ENCODE results near the gene PROB1.
"Not testable (repeated sequence)": the region's sequence is repeated elsewhere in the genome, so short reads cannot be mapped to it uniquely, and the experiment has no call there.

Gene PROB1

DNA sequence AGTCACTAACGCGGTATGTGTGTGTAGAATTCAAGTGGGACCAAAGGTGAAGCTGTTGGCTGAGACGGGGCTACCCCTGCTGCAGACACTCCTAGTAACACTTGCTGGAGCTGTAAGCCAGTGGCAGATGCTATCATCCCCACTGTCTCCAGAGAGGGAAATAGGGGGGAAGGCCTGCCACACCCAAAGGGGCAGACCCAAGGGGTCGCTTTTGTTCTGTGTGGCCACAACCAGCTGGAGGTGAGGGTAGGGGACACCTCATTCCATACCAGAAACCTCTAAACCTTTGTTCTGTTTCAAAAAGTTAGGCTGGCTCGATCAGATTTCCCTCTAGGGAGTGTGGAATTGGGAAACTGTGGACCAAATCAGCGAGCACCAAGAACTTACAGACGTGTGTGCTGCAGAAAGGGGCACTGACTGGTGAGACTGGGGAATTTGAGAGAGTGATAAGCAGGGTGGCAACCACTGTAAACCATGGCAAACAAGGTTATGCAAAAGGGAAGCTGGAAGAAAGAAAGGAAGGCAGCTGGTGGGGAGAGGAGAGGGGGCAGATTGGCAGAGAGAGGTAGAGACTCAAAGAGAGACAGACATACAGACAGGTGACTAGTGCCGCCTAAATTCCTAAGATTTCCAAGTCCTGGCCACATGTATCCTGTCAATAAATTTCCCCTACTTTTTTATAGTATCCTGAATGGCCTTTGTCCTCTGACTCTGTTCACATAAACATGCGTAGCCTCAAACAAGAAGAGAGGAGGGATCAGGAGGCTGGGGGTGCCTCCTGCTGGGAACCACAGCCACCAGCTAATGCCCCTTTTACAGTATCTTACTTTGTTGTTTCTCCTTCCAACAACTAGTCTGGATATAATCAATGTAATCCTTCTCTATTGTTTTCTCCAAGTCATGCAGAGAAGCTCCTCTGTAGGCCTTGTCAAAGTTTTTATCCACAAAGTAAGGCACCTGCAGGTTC lies 24.6 kb upstream of the PROB1 start:
- Mint-ChIP-seq H3K27ac (no peak overlapping the region), H3K27me3 (no peaks in the 10 kb centered on the region), H3K4me3 (no peak overlapping the region), H3K4me1 (peaks cover 47% of the 10 kb centered on the region), H3K9me3 (no peaks in the 10 kb centered on the region), H3K36me3 (peaks cover 24% of the 10 kb centered on the region)
- CTCF ChIA-PET: interaction anchor here (0.6 to 9.6 kb wide), 19 partner anchors 9 to 346 kb away, joined by 3 to 436 read pairs (median 4); partner anchors contain the start of genes DNAJC18 and STING1
- peak; percentile 7 for DNase-seq

DNA sequence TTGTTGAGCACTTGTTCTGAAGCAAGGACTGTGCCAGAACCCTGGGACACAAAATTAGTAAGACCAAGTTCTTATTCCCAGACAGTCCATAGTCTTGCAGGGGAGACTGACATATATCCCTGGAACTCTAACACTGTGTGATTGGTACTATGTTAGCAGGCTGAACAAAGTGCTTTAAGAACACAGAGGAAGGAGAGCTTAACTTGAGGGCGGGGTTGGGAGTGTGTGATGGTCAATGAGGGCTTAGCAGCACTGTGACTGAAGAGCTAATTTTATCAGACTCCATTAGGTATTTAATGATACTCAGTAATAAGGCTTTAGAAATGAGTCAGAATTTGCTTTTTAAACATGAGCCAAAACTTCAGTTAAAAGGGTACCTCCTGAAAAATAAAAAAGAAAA lies 23.9 kb upstream of the PROB1 start:
- H3K4me3 Mint-ChIP-seq: no peak overlapping the region
- H3K36me3 Mint-ChIP-seq: peaks cover 17% of the 10 kb centered on the region
- peaks cover 52% of the 10 kb centered on the region for H3K4me1 Mint-ChIP-seq
- no peak overlapping the region for H3K27ac Mint-ChIP-seq
- no peaks in the 10 kb centered on the region for H3K9me3 Mint-ChIP-seq
- H3K27me3 Mint-ChIP-seq: no peaks in the 10 kb centered on the region
- no peak for DNase-seq
- CTCF ChIA-PET: interaction anchor here (0.6 to 9.6 kb wide), 12 partner anchors 12 to 272 kb away, joined by 3 to 436 read pairs (median 4); no protein-coding TSS in a partner anchor

DNA sequence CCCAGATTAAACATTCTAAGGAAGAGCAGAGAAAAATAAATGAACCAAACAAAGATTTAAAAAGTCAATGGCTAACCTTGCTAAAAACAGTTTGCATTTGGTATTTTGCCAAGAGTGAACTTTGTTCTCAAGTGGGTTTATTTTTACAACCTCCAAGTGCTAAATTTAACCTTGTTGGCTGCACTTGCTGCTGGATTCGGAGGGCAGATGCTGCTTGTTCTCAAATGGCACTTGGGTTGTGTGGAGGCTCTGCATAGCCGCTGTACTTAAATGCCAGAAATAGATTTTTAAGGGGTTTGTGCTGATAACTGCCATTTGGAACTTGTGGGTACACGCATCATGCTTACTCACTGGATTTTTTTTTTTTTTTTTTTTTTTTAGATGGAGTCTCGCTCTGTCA lies 22.3 kb upstream of the PROB1 start:
- Mint-ChIP-seq H3K27me3 (no peaks in the 10 kb centered on the region), H3K4me1 (peaks cover 60% of the 10 kb centered on the region), H3K36me3 (peaks cover 15% of the 10 kb centered on the region), H3K4me3 (no peak overlapping the region), H3K9me3 (no peaks in the 10 kb centered on the region), H3K27ac (no peak overlapping the region)
- DNase-seq: peak; percentile 20
- CTCF ChIA-PET: interaction anchor here (3.1 to 9.6 kb wide), 3 partner anchors 14 to 98 kb away, joined by 22 to 436 read pairs (median 23); partner anchors contain the start of gene SPATA24

DNA sequence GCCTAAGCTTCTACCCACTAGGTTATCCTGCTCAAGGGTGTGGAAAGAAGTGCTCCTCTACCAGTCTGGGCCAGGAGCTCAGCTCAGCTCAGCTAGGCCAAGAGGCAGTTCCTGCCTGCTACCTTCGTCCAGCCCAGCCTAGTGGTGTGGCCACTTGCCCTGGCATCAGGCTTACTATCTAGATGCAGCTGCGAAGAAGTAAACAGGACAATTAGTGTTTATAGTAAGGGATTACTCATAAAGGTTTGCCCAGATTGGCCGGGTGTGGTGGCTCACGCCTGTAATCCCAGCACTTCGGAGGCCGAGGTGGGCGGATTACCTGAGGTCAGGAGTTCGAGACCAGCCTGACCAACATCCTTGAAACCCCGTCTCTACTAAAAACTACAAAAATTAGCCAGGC lies 21.7 kb upstream of the PROB1 start:
- H3K9me3 Mint-ChIP-seq: no peaks in the 10 kb centered on the region
- peak overlapping the region; percentile 58 for H3K27ac Mint-ChIP-seq
- CTCF ChIA-PET: interaction anchor here (1.2 to 4.0 kb wide), 3 partner anchors 13 to 97 kb away, joined by 3 to 23 read pairs (median 22); partner anchors contain the start of gene SPATA24

DNA sequence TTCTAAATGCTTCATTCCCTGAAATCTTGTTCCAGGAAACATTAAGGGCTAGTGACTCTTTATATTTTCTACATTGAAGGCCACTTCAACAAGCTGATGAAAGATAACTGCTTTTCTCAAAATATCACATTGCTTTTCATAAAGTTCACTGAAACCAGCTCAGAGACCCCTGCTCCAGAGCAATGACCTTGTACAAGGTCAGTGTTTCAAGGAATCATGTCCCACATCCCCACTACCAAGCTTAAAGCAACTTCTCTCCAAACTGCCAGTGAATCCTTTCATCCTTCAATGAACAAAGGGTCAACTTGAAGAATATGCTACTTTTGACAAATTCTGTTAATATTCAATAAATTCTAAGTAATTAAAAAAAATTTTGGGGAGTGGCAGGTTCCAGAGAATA lies 21.0 kb upstream of the PROB1 start:
- no peaks in the 10 kb centered on the region for H3K27me3 Mint-ChIP-seq
- peaks cover 14% of the 10 kb centered on the region for H3K36me3 Mint-ChIP-seq
- H3K9me3 Mint-ChIP-seq: no peaks in the 10 kb centered on the region
- H3K4me1 Mint-ChIP-seq: peaks cover 58% of the 10 kb centered on the region
- H3K27ac Mint-ChIP-seq: peak overlapping the region; percentile 93
- CTCF ChIA-PET: interaction anchor here (0.6 to 4.0 kb wide), 5 partner anchors 9 to 102 kb away, joined by 3 to 23 read pairs (median 4); partner anchors contain the start of gene SPATA24
- H3K4me3 Mint-ChIP-seq: peak overlapping the region; percentile 47
- DNase-seq: peak; percentile 15

More for the DNA sequence above, 21.7 kb upstream of the PROB1 start:
- Mint-ChIP-seq H3K4me1 (peaks cover 58% of the 10 kb centered on the region), H3K27me3 (no peaks in the 10 kb centered on the region), H3K36me3 (peaks cover 14% of the 10 kb centered on the region), H3K4me3 (no peak overlapping the region)
- peak; percentile 6 for DNase-seq

DNA sequence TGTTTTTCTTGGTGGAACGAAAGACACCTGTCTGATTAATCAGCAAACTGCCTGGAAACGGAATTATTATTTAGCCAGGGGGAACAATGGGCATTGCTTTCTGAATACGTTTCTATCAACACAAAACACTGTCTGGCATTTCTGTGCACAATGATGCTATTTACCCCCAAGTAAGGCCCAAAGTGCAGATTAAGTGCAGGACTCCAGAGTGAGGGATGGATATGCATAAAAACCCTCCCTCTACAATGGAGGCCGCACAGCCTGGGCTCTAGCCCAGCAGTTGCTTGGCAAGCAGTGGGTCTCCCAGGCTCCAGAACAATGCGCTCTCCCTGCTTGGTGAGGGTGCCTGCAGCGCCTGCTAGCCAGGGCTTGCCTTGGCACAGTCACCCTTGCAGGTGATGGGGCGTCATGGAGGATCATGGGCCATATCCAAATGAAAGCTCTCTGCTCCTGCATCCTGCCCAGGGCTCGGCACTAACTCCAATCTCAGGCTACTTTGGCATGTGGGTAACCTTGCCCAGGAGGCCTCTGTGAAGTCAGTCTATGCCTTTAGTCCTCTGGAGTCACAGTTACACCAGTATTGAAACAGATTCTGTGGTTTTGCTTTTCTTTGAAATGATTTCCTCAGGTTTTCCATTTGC lies 20.4 kb upstream of the PROB1 start:
- peak overlapping the region; percentile 93 for H3K27ac Mint-ChIP-seq
- H3K4me1 Mint-ChIP-seq: peaks cover 58% of the 10 kb centered on the region
- CTCF ChIA-PET: interaction anchor here (0.6 to 4.0 kb wide), 6 partner anchors 8 to 102 kb away, joined by 3 to 23 read pairs (median 8); partner anchors contain the start of gene SPATA24
- peak overlapping the region; percentile 47 for H3K4me3 Mint-ChIP-seq
- H3K9me3 Mint-ChIP-seq: no peaks in the 10 kb centered on the region
- H3K27me3 Mint-ChIP-seq: no peaks in the 10 kb centered on the region
- peaks cover 14% of the 10 kb centered on the region for H3K36me3 Mint-ChIP-seq
- DNase-seq: peak; percentile 56

DNA sequence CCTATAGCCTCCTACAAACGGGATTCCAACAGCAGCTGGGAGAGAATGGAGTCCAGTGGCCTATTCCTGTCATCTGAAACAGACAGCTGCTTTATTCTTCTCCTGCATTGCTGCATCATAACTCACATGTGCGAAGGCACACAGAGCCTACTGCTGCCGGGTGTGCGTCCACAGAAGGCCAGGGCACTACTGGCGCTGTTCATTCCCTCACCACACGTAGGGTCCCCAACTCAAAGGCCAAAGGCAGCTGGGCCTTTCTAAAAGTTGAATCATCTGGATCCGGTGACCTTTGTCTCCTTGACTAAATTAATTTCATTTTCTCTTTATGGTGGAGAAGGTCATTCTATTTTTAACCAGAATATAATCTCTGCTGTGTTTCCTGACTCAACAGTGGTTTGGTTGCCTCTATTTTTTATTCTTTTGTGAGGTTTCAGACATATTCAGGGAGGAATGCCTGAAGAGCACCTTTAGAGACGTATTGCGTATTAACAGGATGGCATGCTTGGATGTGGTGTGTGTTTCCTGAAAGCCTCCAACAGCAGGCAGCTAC lies 19.8 kb upstream of the PROB1 start:
- Mint-ChIP-seq H3K36me3 (peaks cover 14% of the 10 kb centered on the region), H3K9me3 (no peaks in the 10 kb centered on the region), H3K4me1 (peaks cover 58% of the 10 kb centered on the region), H3K27me3 (no peaks in the 10 kb centered on the region), H3K4me3 (no peak overlapping the region), H3K27ac (peak overlapping the region; percentile 93)
- CTCF ChIA-PET: interaction anchor here (0.7 to 4.0 kb wide), 5 partner anchors 9 to 351 kb away, joined by 3 to 23 read pairs (median 11); partner anchors contain the start of genes DNAJC18 and SPATA24
- peak; percentile 18 for DNase-seq

DNA sequence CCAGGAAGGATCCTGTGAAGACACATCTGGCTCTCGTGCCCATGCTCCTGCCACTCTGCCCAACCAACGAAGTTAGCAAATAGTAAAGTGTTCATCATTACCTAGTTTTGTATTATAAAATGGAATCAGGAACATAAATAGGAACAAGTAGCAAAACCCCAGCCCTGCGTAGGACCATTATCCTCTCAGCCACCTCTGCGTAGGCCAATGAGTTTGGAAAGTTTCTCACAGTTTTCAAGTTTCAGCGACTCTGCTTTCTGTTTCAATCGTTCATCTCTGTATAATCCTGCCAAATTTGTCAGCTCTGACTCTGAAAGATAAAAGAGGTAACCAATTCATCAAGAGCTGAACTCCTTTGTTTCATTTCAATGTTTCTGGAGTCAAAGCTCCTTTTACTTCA lies 19.1 kb upstream of the PROB1 start:
- Mint-ChIP-seq H3K4me1 (peaks cover 56% of the 10 kb centered on the region), H3K4me3 (peak overlapping the region; percentile 24), H3K9me3 (no peaks in the 10 kb centered on the region), H3K27me3 (no peaks in the 10 kb centered on the region), H3K27ac (peak overlapping the region; percentile 93), H3K36me3 (peaks cover 11% of the 10 kb centered on the region)
- peak; percentile 33 for DNase-seq
- CTCF ChIA-PET: interaction anchor here (0.7 to 4.0 kb wide), 6 partner anchors 9 to 352 kb away, joined by 3 to 23 read pairs (median 7); partner anchors contain the start of genes DNAJC18, SPATA24 and STING1

DNA sequence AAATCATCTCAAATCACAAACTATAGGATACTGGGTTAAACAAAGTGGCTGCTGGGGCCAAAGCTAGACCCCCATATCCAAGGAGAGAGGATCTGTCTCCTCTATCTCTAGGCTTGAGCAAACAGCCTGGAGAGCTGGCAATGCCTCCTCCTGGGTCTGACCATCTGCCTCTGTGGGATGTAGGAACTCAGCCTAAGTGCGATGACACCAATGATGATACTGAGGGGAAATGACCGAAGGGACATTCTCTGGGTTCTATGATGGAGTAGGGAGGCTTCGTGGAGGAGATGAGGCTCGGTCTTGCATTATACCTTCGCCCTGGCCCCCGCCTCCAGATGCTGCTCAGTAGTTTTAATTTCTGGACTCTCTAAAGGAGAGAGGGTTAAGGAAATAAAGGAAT lies 18.2 kb upstream of the PROB1 start:
- CTCF ChIA-PET: interaction anchor here (1.2 to 4.0 kb wide), 3 partner anchors 10 to 69 kb away, joined by 3 to 22 read pairs (median 11); partner anchors contain the start of genes SPATA24 and STING1
- H3K4me3 Mint-ChIP-seq: no peak overlapping the region
- H3K27ac Mint-ChIP-seq: no peak overlapping the region

DNA sequence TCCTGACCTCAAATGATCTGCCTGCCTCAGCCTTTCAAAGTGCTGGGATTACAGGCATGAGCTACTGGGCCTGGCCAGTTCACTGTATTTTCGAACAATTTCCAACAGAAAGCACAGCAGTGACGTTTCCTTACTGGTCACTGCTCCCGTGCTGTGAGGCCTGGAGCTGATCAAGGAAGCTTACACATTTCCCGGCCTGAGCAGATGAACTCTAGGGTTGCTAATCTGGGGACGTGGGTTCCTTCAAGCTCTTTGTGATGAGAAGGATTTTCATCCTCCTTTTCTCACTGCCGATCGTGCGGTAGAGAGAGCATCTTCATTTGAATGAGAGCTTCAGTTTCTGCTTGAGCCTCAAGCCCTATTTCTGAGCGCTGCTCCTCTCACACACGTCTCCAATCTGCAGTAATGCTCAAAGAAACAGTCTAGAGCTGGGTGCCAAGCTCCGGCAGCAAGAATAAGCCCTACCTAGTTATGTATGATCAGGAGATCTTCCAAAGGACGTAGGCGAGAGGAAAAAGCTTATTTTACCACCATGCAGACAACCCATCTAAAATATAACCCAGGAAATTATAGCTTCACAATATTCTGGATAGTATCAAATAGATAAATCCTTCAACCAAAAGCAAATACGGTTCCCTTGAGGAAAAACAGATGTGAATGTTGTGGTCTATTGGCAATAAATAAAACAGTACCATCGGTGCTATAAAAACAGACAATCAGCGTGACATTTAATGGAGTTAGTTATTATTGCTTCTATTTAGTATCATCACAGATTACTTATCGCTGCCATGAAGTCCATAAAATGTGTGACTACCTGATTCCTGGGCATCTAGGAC lies 16.3 kb upstream of the PROB1 start:
- Mint-ChIP-seq H3K4me1 (peaks cover 50% of the 10 kb centered on the region), H3K27ac (no peak overlapping the region), H3K27me3 (no peaks in the 10 kb centered on the region), H3K9me3 (no peaks in the 10 kb centered on the region), H3K36me3 (peaks cover 9% of the 10 kb centered on the region), H3K4me3 (no peak overlapping the region)
- CTCF ChIA-PET: interaction anchor here (0.8 to 1.4 kb wide), 6 partner anchors 10 to 154 kb away, joined by 3 to 5 read pairs (median 3); no protein-coding TSS in a partner anchor
- peak; percentile 5 for DNase-seq

More for the DNA sequence above, 18.2 kb upstream of the PROB1 start:
- peak; percentile 1 for DNase-seq
- no peaks in the 10 kb centered on the region for H3K9me3 Mint-ChIP-seq
- peaks cover 7% of the 10 kb centered on the region for H3K36me3 Mint-ChIP-seq
- peaks cover 48% of the 10 kb centered on the region for H3K4me1 Mint-ChIP-seq
- H3K27me3 Mint-ChIP-seq: no peaks in the 10 kb centered on the region

DNA sequence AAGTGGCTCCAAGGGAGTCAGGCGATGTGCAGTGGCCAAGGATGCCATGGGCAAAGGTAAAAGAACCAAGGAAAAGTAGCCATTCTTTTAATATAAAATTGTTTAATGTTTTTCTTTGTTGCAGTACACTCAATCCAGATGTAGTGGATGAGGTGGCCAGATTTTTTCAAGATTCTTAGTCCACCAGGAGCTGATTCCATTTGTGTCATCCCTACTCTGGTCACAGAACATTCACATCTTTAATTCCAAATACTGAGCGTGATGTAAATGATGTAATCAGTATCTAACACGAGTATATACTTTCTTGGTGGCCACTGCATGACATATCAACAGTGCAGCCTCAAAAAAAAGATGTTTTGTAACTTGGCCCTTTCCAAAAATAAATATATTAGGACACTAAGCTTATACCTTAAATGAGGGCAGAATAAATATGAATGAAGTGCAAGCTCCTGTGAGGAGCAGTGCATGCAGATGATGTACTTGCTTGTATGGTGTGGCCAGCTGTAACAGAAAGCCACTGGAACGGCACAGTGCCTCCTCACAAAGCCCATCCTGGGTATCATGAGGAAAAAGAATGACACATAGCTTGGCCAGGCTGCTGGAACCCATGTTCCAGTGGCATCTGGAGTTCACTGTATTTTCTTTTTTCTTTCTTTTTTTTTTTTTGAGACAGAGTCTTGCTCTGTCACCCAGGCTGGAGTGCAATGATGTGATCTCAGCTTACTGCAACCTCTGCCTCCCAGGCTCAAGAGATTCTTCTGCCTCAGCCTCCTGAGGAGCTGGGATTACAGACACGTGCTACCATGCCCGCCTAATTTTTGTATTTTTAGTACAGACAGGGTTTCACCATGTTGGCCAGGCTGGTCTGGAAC lies 15.5 kb upstream of the PROB1 start:
- Mint-ChIP-seq H3K27ac (no peak overlapping the region), H3K36me3 (peaks cover 9% of the 10 kb centered on the region), H3K4me1 (peaks cover 43% of the 10 kb centered on the region), H3K9me3 (no peaks in the 10 kb centered on the region), H3K27me3 (no peaks in the 10 kb centered on the region), H3K4me3 (no peak overlapping the region)
- DNase-seq: no peak
- CTCF ChIA-PET: interaction anchor here (0.7 to 1.4 kb wide), 6 partner anchors 10 to 155 kb away, joined by 3 to 5 read pairs (median 3); no protein-coding TSS in a partner anchor

DNA sequence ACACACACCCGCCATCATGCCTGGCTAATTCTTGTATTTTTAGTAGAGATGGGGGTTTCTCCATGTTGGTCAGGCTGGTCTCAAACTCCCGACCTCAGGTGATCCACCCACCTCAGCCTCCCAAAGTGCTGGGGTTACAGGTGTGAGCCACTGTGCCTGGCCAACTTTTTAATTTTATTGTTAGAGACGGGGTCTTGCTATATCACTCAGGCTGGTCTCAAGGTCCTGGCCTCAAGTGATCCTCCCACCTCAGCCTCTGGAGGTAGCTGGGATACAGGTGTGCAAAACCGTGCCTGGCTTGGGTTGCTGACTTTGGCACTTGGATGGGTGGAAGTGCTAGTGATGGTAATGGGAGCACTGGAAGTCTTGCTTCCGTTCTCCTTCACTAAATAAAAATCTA lies 14.2 kb upstream of the PROB1 start:
- not testable (repeated sequence) for H3K27ac Mint-ChIP-seq
- DNase-seq: peak; percentile 17

More for the DNA sequence above, 14.2 kb upstream of the PROB1 start:
- H3K4me3 Mint-ChIP-seq, H3K27me3 Mint-ChIP-seq, CTCF ChIA-PET, H3K36me3 Mint-ChIP-seq, H3K9me3 Mint-ChIP-seq: not testable (repeated sequence)
- H3K4me1 Mint-ChIP-seq: peaks cover 41% of the 10 kb centered on the region
